Measurements from ENCODE around the gene MTHFR.

Gene MTHFR

GRCh38 chr1:11805422-11806306 is at the start of gene MTHFR, which contains the start of gene CLCN6:
Gene MTHFR, minus strand, starts transcription at chr1:11805964. Its CDS starts 2,848 bp downstream, at chr1:11803116.
Gene CLCN6, plus strand, starts transcription at chr1:11806191. Its CDS starts 72 bp downstream, at chr1:11806263.
- DNase-seq, result peak; percentile 97

- no peak for DNase-seq
Observed at GRCh38 chr1:11855430-11855829, 49.7 kb upstream of the MTHFR start.

- DNase-seq, result no peak
Observed at GRCh38 chr1:11854519-11854918, 48.8 kb upstream of the MTHFR start.

- DNase-seq, result no peak
Observed at GRCh38 chr1:11851180-11851579, 45.4 kb upstream of the MTHFR start.

GRCh38 chr1:11850156-11850555 is 44.4 kb upstream of the MTHFR start:
- DNase-seq, result no peak

- no peak for DNase-seq
Observed at GRCh38 chr1:11848373-11848700, 42.6 kb upstream of the MTHFR start.

GRCh38 chr1:11847667-11848372 is 42.1 kb upstream of the MTHFR start, which contains the start of gene NPPA:
Gene NPPA, minus strand, starts transcription at chr1:11847783. Its CDS starts 99 bp downstream, at chr1:11847684.
- peak; percentile 34 for DNase-seq

- no peak for DNase-seq
Observed at GRCh38 chr1:11845641-11846335, 40.0 kb upstream of the MTHFR start.

GRCh38 chr1:11842154-11843041 is 36.6 kb upstream of the MTHFR start:
- no peak for DNase-seq

GRCh38 chr1:11841245-11842153 is 35.7 kb upstream of the MTHFR start:
- DNase-seq, result peak; percentile 67

- DNase-seq, result no peak
Observed at GRCh38 chr1:11839727-11840705, 34.3 kb upstream of the MTHFR start.

GRCh38 chr1:11838349-11839272 is 32.8 kb upstream of the MTHFR start:
- peak; percentile 47 for DNase-seq

- no peak for DNase-seq
Observed at GRCh38 chr1:11837767-11838348, 32.1 kb upstream of the MTHFR start.

- DNase-seq, result no peak
Observed at GRCh38 chr1:11836955-11837766, 31.4 kb upstream of the MTHFR start.

- DNase-seq, result no peak
Observed at GRCh38 chr1:11835441-11836225, 29.9 kb upstream of the MTHFR start.

- DNase-seq, result no peak
Observed at GRCh38 chr1:11833900-11834299, 28.1 kb upstream of the MTHFR start.

- DNase-seq, result no peak
Observed at GRCh38 chr1:11833497-11833896, 27.7 kb upstream of the MTHFR start.

Measured in NCI-H146 (cell line).